ENCODE results near the gene HERPUD2. TPM values are rescaled to one million over a fixed set of nuclear protein-coding genes. Genes with fewer than 3 reads are reported as not detected.

The HERPUD2 gene
- total RNA-seq, 2 experiments from 2014 or later, result 24.9 to 25.0 TPM

DNA sequence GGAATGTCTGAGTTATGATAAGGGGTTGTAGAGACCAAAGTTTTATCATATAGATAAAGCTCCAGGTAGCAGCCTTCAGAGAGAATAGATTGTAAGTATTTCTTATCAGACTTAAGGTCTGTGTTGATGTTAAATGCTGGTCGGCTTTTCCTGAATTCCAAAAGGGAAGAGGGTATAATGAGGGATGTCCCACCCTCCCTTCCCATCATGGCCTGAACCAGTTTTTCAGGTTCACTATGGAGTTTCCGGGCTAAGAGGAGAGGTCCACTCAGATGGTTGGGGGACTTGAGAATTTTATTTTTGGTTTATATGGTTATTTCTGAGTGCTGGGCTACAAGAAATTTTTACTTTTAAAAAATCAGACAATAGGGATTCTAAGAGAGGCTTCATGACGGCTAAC, 45.2 kb downstream of the HERPUD2 start:
- Mint-ChIP-seq H3K36me3 (ENCODE audit: low read depth) (peaks cover 33% of the 10 kb centered on the region), H3K27ac (no peak overlapping the region), H3K4me1 (ENCODE audit: low read depth) (peaks cover 65% of the 10 kb centered on the region), H3K4me3 (no peak overlapping the region), H3K27me3 (no peaks in the 10 kb centered on the region), H3K9me3 (peaks cover 16% of the 10 kb centered on the region)
- ATAC-seq, result no peak
- ChIA-PET POLR2A (interaction anchor here (0.7 kb wide), 1 partner anchor 572 kb away, joined by 3 read pairs; no protein-coding TSS in a partner anchor), CTCF (interaction anchor here (1.3 kb wide), 1 partner anchor 26 kb away, joined by 3 read pairs; no protein-coding TSS in a partner anchor)
- TF ChIP-seq, protein P1, sequence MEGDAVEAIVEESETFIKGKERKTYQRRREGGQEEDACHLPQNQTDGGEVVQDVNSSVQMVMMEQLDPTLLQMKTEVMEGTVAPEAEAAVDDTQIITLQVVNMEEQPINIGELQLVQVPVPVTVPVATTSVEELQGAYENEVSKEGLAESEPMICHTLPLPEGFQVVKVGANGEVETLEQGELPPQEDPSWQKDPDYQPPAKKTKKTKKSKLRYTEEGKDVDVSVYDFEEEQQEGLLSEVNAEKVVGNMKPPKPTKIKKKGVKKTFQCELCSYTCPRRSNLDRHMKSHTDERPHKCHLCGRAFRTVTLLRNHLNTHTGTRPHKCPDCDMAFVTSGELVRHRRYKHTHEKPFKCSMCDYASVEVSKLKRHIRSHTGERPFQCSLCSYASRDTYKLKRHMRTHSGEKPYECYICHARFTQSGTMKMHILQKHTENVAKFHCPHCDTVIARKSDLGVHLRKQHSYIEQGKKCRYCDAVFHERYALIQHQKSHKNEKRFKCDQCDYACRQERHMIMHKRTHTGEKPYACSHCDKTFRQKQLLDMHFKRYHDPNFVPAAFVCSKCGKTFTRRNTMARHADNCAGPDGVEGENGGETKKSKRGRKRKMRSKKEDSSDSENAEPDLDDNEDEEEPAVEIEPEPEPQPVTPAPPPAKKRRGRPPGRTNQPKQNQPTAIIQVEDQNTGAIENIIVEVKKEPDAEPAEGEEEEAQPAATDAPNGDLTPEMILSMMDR (IDR thresholded peaks at IDR 0.05), result no peak
- DNase-seq, result no peak
- intact Hi-C loops (cut with micrococcal nuclease), result no loop called here

GRCh38 chr7:35648367-35648766, 46.6 kb downstream of the HERPUD2 start:
- DNase-seq (no peak), ATAC-seq (no peak)
- Mint-ChIP-seq H3K9me3 (peaks cover 14% of the 10 kb centered on the region), H3K36me3 (ENCODE audit: low read depth) (peaks cover 26% of the 10 kb centered on the region), H3K27me3 (no peaks in the 10 kb centered on the region), H3K27ac (peak overlapping the region; percentile 27), H3K4me1 (ENCODE audit: low read depth) (peaks cover 62% of the 10 kb centered on the region), H3K4me3 (no peak overlapping the region)
- ChIA-PET CTCF (interaction anchor here (1.1 kb wide), 1 partner anchor 10 kb away, joined by 3 read pairs; no protein-coding TSS in a partner anchor), POLR2A (interaction anchor here (0.9 kb wide), 1 partner anchor 9 kb away, joined by 3 read pairs; no protein-coding TSS in a partner anchor)
- TF ChIP-seq, protein P1 (IDR thresholded peaks at IDR 0.05), result no peak
- intact Hi-C loops (cut with micrococcal nuclease), result no loop called here

- peak overlapping the region; percentile 44 for H3K27ac Mint-ChIP-seq
- DNase-seq, result no peak
- no peak overlapping the region for H3K4me3 Mint-ChIP-seq
- ChIA-PET CTCF (interaction anchor here (1.0 to 1.2 kb wide), 2 partner anchors 16 to 259 kb away, joined by 3 read pairs; no protein-coding TSS in a partner anchor), POLR2A (interaction anchor here (0.8 kb wide), 1 partner anchor 10 kb away, joined by 3 read pairs; no protein-coding TSS in a partner anchor)
- peaks cover 15% of the 10 kb centered on the region for H3K36me3 Mint-ChIP-seq (ENCODE audit: low read depth)
- H3K4me1 Mint-ChIP-seq (ENCODE audit: low read depth), result peaks cover 61% of the 10 kb centered on the region
- H3K27me3 Mint-ChIP-seq, result no peaks in the 10 kb centered on the region
- TF ChIP-seq, protein P1 (IDR thresholded peaks at IDR 0.05), result no peak
- intact Hi-C loops (cut with micrococcal nuclease), result no loop called here
- no peak for ATAC-seq
- peaks cover 3% of the 10 kb centered on the region for H3K9me3 Mint-ChIP-seq
Observed at GRCh38 chr7:35647171-35647574, 47.8 kb downstream of the HERPUD2 start.

DNA sequence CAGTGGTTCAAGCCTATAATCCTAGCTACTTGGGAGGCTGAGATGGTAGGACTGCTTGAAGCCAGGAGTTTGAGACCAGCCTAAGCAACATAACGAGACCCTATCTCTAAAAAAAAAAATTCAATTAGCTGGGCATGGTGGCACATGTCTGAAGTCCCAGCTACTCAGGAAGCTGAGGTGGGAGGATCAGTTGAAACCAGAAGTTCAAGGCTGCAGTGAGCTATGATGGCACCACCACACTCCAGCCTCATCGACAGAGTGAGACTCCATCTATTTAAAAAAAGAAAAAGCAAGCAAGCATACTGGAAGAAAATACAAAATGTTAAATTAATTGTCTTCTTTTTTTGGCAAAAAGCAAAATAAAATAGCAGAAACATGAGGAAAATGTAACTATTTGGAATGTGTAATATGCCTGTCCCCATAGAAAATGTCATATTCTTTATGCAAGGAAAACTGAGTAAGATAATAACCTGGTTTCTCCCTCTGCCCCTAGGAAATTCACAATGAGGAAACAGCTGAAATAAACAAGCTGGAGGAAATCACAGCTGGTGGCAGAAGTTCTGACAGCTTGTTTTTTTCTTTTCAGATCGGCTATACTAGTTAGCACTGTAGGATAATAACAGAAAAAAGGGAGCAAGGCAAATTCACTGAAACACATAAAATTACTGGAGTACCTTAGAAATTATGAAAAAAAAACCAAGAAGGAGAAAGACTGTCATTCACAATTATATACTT, 48.5 kb downstream of the HERPUD2 start:
- TF ChIP-seq, protein P1 (IDR thresholded peaks at IDR 0.05), result no peak
- H3K4me1 Mint-ChIP-seq (ENCODE audit: low read depth), result peaks cover 62% of the 10 kb centered on the region
- ChIA-PET POLR2A (interaction anchor here (0.8 to 1.4 kb wide), 2 partner anchors 11 to 48 kb away, joined by 3 read pairs; partner anchors contain the start of gene HERPUD2), CTCF (interaction anchor here (1.0 to 1.2 kb wide), 3 partner anchors 17 to 260 kb away, joined by 3 to 4 read pairs (median 3); no protein-coding TSS in a partner anchor)
- peak overlapping the region; percentile 74 for H3K27ac Mint-ChIP-seq
- ATAC-seq, result peak; percentile 67
- H3K9me3 Mint-ChIP-seq, result peaks cover 2% of the 10 kb centered on the region
- H3K4me3 Mint-ChIP-seq, result no peak overlapping the region
- no peaks in the 10 kb centered on the region for H3K27me3 Mint-ChIP-seq
- H3K36me3 Mint-ChIP-seq (ENCODE audit: low read depth), result peaks cover 11% of the 10 kb centered on the region
- intact Hi-C loops (cut with micrococcal nuclease), result no loop called here
- peak; percentile 15 for DNase-seq

DNA sequence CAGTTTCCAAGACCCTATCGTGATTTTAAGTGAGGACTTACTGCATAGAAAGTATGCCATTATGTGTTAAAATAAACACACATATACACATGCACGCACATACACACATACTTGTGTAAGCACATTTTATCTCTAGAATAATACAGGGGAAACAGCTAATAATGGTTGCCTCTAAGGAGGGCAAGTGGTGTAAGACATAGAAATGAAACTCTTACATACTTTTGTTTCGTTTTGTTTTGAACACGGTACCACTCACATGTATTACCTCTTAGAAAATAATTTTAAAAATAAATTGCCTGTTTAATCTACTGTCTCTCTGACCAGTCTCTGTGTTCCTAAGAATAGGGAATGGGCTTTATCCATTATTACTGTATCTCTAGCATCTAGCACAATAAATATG, 49.2 kb downstream of the HERPUD2 start:
- Mint-ChIP-seq H3K27ac (no peak overlapping the region), H3K36me3 (ENCODE audit: low read depth) (peaks cover 8% of the 10 kb centered on the region), H3K4me3 (no peak overlapping the region), H3K4me1 (ENCODE audit: low read depth) (peaks cover 61% of the 10 kb centered on the region), H3K27me3 (no peaks in the 10 kb centered on the region), H3K9me3 (no peaks in the 10 kb centered on the region)
- ATAC-seq, result no peak
- POLR2A ChIA-PET, result interaction anchor here (1.4 kb wide), 1 partner anchor 49 kb away, joined by 3 read pairs; the partner anchor contains the start of gene HERPUD2
- intact Hi-C loops (cut with micrococcal nuclease), result no loop called here
- DNase-seq, result no peak
- TF ChIP-seq, protein P1 (IDR thresholded peaks at IDR 0.05), result no peak
- CTCF ChIA-PET, result interaction anchor here (1.0 to 1.7 kb wide), 3 partner anchors 21 to 81 kb away, joined by 3 to 6 read pairs (median 4); no protein-coding TSS in a partner anchor

All from activated CD8-positive, alpha-beta T cell treated with anti-CD3 and anti-CD28 coated beads for 36 hours (primary cell).